Muscle of back (tissue), 10 donors: ENCODE results near the gene LRRN4. TPM values are rescaled to one million over a fixed set of nuclear protein-coding genes. Genes with fewer than 3 reads are reported as not detected.

Experiments
- polyA plus RNA-seq, 10 donors: library from polyadenylated mRNA; unstranded; fragments of 120-200 nt; gene quantifications; one replicate each; pipeline ENCODE4 v1.2.1, GENCODE V29; 2013; ENCODE audit not compliant: insufficient read length in 10 of 10

The LRRN4 gene
- polyA plus RNA-seq, 10 donors: 0.11 to 0.36 (median 0.23) TPM

Other genes with a start within 250 kb of the LRRN4 start
- gene CHGB, start 142.6 kb downstream of the LRRN4 start, polyA plus RNA-seq: under 1 TPM in 9 of 10 donors, not detected in 1; 0.14 to 0.43 (median 0.23) TPM
- gene TRMT6, start 103.5 kb downstream of the LRRN4 start, polyA plus RNA-seq: 10 to 100 TPM in 7 of 10 donors, 1 to 10 TPM in 3; 8.5 to 14.7 (median 10.9) TPM
- 10 to 100 TPM in 4 of 10 donors, 1 to 10 TPM in 6; 6.8 to 11.5 (median 9.3) TPM for gene MCM8, start 103.4 kb downstream of the LRRN4 start, polyA plus RNA-seq
- gene CRLS1, start 47.9 kb downstream of the LRRN4 start, polyA plus RNA-seq: 10 to 100 TPM; 50.4 to 82.4 (median 66.3) TPM
- 1 to 10 TPM in 3 of 10 donors, under 1 TPM in 7; 0.23 to 3.8 (median 0.42) TPM for gene FERMT1, start 69.0 kb upstream of the LRRN4 start, polyA plus RNA-seq